T-helper 2 cell treated with Interferon-gamma antibody and Interleukin-4, amounts not matched to agents 100 ng/mL and 5 ng/mL, for 36 hours (primary cell): ENCODE measurements around the gene BDKRB1. TPM values are rescaled to one million over a fixed set of nuclear protein-coding genes. Genes with fewer than 3 reads are reported as not detected.

Experiments used
- intact Hi-C: fragments of 100-400 bp; cut with micrococcal nuclease; formaldehyde crosslinking; loops from one replicate; pipeline ENCODE4 v1.15.1; 2023
- total RNA-seq: library from RNA; stranded (reverse); gene quantifications from 2 replicates; pipeline ENCODE4 v1.2.3, GENCODE V29; 2022

Gene BDKRB1
- total RNA-seq, result not detected in 2 replicates

DNA sequence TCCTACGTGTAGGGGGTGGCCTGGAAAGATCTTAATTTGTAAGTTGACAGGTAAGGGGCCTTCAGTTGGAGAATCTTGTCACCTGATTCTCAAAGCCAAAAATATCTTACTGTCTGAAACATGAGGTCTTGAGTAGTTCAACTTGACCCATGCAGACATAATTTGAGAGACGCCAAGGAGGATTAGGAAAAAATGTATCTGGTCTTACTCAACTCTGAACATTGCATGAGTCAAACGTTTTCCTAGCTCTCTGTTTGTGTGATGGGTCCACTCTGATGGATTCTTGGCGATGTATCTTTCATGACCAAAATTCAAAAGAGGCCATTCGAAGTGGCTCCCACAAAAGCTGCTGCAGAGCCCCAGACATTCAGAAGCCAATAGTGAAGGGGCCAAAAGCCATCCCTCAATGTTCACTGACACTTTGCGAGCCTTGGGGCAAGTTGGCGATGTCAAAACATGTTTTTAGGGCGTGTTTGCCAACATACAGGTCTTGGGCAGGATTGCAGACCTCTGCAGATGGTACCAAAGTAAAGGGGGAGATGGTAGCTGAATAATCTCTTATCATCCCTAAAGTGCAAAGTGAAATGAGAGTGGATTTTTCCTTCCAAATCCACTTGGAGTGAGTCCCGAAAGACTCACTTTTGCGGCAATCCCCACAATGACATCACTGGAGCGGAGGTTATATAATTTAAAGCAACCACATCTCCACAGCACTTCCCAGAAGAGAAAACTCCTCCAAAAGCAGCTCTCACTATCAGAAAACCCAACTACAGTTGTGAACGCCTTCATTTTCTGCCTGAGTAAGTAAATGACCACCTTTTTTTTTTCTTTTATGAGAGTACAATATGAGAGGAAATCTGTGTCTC is at the start of gene BDKRB1:
TSS of gene BDKRB1 (plus strand) at position 710 of the 866 bp plus-strand sequence. CDS start 7,473 bp downstream, outside the sequence.
- intact Hi-C loops, result no loop called here

DNA sequence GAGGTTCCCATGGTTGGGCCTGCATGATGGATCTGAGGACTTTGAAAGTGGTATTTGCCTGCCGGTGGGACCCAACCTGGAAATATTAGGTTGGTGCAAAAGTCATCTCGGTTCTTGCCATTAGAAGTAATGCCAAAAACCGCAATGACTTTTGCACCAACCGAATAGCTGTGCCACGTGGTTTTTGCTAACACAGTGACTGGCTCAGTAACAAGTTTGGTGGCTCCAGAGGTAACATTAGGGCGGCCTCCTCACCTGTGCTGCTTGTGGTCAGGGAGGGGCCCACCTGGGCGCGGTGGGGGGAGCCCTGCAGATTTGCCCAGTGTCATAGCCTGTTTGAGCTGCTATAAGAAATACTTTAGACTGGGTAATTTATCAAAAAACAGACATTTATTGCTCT is 49.5 kb upstream of the BDKRB1 start:
- intact Hi-C loops, result no loop called here

DNA sequence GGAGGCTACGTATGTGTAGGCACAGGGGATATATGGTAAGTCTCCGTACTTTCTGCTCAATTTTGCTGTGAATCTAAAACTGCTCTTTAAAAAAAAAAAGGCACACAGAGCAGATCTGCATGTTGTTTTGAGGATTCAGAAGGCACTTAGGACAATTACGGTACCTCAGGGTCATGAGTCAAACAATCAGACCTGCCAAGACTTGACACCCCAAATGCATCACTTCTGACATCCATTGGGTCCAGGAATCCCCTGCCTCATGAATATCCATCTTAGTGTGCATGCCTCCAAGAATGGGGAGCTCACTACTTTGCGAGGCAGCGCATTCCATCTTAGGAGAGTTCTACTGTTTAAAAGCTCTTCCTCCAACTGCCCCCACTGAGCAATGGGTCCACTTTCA is 48.3 kb upstream of the BDKRB1 start:
- intact Hi-C loops, result no loop called here

DNA sequence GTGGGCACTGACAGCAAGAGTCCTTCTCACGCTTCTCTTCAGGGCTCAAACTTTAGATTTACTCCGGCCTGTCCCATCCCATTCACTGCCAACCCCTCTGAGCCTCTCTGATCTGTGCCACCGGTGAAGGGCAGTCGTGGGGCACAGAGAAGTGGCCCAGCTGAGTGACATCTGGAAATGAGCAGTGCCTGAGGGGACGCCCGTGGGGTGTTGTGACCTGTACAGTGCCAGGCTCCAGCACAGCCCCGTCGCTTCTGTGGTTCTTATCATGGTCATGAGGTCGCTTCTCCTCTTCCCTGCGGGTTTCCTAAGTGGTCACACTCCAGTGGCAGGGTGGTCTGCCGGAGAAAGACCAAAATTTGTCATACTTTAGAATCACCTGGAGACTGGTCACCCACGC is 47.3 kb upstream of the BDKRB1 start:
- intact Hi-C loops, result no loop called here

DNA sequence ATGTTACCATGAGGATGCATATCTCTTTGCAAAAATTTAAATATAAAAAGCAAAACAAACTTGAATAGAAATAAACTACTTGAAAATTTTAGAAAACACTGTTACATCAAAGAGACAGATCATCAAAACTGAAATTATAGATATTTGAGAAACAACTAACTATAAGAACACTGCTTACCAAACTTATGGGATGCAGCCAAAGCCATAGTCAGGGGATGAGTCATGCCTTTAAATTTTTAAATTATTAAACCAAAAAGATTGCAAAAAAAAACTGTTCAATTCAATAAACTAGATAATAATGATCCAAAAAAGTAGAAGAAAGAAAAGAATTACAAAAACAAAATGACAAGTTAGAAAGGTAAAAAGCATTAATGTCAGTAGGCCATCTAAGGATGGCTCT is 43.9 kb upstream of the BDKRB1 start:
- intact Hi-C loops, result no loop called here

DNA sequence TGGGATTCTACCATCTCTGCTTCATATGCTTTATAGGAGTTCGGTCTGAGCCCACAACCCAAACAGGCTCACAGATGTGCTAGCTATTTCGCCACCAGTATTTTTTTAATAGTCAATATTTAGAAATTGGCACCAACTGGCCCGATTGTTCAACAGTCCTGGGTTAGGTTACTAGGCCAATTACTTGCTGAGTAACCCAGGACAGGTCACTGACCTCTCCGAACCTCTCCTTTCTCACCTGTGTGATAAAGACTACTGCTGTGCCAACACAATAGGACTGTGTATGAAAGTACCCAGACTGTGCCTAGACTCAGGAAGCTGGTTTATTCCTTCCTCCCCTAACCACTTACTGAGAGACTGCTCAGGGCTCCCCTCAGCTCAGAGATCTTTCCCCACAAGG is 43.1 kb upstream of the BDKRB1 start:
- intact Hi-C loops, result no loop called here

DNA sequence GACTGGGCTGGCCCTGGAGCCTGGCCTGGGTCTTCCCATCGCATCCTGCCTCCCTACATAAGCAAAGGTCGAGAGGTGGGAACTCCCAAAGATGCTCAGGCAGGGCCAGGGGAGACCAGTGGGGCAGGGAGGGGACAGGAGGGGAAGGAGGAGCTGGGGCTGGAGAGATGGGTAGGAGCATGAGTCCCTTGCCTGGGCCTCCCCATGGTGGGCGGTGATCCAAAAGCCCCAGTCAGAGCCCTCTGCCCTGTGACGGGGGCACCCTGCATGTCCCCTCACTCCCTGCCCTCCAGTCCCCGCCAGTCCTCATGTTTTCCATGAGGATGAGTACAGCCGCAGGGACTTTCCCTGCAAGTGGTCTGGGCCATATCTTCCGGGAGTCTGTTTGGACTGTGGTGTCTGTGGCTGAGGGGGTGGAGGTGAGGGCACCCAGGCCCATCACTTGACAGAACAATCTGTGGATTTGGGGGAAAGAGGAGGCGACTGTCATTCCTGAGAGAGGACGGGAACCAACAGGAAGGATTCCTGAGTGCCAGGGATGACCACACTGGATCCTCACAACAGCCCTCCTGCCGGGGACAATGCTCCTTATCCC is 42.0 kb upstream of the BDKRB1 start:
- intact Hi-C loops, result no loop called here

DNA sequence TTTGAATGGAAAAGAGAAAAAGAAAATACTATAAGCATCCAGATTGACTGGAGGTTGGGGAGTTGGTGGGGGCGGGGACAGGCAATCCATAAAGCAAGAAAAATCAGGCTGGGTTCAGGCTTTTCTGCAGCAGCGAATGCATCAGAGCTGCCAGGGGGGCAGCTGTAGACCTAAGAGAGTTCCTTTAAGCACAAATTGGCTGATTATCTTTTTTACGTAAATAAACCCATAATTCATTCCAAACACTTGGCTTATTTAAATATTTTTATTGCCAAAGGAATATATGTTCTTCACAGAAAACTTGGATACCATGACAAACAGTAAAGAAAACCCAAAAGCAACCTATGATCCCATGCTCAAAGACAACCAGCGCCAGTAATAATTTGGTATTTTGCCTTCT is 41.2 kb upstream of the BDKRB1 start:
- intact Hi-C loops, result no loop called here

DNA sequence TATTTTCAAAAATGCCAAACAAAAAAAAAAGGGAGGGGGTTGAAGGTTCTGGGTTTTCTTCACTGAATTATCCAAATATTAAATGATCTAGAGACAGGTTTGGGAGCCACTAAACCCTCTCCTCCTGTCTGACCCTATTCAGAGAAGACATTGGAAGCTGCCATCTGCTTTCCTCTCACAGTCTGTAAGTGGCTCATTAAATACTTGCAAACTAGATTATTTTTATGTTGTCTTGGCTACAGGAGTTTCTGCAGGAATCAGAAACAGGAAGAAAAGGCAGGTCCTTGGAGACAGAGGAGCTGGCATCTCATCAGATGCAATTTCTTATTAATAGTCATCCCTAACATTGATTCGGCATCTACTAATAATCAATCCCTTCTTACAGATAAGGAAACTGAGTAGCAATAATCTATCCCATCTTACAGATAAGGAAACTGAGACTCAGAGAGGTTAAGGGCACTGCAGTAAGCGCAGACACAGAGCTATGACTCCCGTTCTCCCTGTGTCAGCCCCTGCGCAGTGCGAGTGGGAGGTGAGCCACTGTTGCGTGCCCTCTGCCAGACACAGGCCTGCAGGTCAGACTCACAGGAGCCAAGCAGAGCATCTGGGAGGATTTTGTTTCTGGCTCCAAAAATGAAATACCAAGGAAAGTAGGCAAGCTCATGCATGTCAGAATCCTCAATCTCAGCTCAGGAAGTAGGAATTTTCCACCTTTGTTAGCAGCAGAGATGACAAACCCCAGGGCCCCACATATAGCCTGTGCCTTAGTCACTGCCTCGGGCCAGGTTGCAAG is 40.4 kb upstream of the BDKRB1 start:
- intact Hi-C loops, result no loop called here

DNA sequence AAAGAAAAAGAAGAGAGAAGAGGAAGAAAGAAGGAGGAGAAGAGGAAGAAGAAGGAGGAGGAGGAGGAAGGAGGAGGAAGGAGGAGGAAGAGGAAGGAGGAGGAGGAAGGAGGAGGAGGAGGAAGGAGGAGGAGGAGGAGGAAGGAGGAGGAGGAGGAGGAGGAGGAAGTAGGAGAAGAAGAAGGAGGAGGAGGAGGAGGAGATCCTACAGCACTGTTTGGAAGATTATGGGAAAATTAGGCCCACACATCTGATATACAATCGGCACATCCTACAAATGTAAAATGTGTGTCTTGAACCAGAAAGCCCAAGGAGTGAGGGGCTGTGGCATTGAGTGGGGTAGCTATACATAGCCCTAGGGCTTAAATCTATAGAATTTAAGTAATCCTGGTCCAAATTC is 39.4 kb upstream of the BDKRB1 start:
- intact Hi-C loops, result no loop called here

DNA sequence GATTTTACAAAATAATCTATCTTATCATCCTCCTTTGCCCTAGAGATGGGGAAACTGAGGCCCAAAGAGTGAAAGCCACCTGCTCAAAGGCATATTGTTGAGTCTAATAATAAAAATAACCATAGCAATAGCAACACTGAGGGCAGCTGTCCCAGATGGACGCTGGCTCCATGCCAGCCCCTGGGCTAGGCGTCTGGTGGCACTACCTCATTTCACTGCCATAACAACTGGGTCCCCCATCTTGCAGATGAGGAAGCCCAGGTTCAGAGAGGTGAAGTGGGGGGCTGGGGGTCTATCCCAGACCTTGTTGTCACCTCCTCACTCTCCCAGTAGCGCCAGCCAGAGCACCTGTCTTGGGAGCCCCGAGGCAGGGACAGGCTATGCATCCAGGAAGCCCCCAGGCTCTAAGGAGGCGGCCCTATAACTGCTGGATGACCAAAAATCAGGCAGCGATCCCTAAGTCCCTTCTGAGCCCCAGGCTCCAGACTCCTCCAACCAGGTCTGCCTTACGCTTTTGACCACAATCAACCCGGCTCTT is 38.6 kb upstream of the BDKRB1 start:
- intact Hi-C loops, result no loop called here

DNA sequence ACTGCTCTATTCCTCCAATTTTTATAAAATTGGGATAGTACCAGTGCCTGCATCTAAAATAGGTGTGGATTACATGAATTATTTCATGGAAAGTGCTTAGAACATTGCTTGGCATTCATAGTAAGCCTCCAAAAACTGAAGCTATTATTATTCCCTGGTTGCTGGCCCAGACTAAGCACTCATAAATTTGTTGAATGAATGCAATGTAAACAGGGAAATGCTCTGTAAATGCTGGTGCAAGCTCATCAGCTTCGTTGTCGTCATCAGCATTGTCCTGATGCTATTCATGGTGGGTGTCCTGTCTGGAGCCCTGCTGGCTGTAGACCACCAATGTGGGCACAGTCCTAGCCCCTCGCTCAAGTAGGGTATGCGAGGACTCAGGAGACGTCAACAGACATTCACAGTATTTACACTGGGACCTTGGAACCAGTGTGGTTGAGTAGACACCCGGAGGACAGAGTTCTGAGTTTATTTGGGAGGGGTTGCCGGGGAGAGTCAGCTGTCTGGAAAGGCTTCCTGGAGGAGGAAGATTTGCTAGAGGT is 34.8 kb upstream of the BDKRB1 start:
- intact Hi-C loops, result no loop called here

DNA sequence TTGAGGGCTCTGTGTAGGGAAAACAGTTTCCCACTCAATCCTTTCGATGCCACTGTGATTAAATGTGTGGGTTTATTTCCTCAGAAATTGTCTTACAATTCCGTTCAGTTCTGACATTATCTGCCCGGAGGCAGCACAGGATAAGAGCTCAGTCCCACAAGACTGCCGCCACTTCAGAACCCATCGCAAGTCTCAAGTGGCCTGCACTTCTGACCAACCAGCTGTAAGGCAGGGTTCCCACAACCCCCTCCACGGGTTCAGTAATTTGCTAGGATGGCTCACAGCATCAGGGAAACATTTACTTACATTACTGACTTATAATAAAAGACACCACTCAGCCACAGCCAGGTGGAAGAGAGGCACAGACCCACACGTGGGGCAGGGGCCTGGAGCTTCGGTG is 34.2 kb upstream of the BDKRB1 start:
- intact Hi-C loops, result no loop called here

DNA sequence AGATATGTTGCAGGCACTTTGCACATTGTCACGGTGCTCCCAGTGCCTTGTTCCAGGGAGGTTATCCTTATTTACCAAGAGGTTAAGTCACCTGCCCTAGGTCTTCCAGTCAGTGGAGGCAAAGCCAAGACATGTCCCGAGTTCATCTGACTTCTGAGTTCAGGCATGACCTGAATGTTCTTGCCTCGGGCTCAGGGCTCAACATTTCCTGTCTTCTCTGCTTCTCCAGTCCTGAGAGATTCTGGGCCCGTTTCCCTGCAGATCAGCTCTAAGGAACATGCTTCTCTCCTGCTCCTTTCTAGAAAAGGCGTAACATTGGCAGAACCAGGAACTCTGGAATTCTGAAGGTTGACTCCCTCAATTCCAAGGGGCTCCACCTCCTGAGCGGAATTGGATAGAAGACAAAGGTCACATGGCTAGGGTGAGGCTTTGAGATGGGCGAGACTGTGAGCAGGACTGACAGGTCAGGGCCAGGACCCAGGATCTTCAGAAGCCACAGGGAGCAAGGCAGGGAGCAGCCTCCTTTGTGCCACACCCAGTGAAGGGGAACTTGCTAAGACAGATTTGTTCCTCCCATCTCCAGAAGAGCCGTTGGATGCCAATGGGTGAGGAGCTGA is 31.4 kb upstream of the BDKRB1 start:
- intact Hi-C loops, result no loop called here

DNA sequence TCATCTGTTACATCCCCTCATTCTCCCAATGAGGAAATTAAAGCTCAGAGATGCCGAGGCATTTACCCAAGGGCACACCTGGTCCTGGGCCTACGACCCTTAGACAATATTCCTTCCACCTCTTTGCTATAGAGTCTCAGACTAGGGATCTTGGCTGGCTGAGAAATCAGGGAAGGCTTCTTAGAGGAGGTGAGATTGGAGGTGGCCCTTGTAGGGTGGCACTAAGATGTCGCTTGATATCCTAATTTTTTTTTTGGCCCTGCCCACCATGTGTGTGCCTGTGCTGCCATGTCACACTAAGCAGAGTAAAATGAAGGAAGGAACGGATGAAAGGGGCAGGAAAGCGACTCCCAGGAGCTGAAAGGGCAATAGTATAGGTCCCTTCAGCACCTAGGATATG is 30.8 kb upstream of the BDKRB1 start:
- intact Hi-C loops, result no loop called here

DNA sequence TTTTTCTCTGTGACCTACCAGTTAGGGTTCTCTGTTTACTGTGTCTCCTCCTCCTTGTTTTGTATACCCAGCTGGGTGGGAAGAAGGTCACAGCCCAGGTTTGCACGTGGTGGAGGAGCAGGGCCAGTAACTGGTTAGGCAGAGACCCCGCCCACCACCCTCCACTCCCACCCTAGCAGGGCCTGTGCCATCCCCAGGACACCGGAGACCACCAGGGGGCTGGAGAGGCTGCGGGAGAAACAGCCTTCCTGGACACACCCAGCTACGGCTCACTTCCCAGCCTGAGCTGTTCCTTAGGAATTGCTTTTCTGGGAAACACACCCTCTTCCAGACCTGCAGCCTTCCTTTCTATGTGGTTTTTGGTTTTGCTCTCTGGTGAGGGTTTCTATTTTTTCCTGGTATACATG is 30.3 kb upstream of the BDKRB1 start:
- intact Hi-C loops, result no loop called here

DNA sequence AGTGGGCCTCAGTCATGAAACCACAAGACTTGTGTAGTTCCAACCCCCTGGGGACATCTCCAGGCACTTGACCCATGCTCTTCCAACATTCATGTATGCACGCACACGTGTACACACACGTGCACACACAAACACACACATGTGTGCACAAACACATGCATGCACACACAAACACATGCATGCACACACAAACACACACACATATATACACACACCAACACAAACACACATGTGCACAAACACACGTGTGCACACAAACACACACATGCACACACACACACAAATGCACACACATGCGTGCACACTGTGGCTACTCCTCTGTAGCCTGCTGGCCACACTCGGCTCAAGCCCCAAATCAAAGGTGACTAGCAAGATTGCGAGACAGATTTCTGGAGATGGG is 28.6 kb upstream of the BDKRB1 start:
- intact Hi-C loops, result no loop called here

DNA sequence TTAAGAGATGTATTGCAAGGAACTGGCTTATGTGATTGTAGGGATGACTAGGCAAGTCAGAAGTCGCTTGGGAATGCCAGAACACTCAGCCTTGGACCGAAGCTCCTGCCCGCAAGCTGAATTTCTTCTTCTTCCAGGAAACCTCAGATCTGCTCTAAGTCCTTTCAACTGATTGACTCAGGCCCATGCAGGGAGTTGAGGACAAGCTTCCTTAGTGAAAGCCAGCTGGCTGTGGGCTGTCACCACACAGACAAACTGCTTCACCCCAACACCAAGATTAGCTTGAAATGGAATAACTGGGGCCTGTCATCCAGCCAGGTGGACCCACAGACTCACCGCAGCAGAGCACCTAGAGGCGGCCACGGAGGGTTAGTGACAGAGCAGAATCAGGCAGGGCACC is 26.7 kb upstream of the BDKRB1 start:
- intact Hi-C loops, result no loop called here

DNA sequence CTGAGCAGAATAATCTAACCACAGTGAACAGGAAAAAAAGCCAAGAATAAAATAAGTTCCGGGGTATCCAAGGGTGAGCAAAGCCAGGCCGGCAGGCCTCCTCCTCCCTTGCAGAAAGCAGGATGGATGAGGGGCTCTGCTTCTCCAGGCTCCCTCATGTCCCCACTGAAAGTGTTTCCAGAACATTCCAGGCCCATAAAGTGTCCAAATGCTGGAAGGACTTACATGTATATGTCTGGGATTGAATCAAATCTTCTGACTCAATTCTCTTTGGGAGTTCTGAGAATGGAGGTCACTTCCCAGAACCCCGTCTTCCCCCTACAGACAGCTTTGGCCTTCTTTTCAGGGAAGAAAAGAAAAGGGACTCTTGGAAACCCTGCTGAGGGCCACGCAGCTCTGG is 25.0 kb upstream of the BDKRB1 start:
- intact Hi-C loops, result no loop called here

DNA sequence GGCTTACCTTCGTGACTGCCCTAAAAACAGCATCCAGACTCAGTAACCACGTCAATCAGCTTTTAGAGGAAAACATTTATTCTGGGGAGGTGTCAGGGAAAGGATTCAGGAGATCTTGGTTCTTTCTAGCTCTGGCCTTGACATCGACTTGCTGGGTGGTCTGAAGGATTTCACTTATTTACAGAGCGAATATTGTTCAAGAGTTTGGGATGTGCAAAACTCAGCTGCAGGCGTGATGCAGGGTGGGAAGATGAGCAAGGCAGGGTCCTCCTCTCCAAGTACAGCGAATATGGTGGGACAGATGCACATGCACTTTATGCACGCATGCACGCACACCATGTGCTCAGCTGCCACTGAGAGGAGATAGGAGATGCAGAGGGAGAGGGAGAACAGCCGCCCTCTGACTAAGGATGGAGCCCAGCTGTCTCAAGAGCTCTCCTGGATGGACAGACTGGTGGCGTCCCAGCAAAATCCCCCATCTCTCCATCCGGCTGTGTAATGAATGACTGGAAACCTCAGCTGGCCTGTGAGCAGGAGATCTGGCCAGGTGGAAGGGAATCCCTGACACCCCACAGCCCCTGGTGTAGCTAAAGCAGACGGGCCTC is 24.4 kb upstream of the BDKRB1 start:
- intact Hi-C loops, result no loop called here

DNA sequence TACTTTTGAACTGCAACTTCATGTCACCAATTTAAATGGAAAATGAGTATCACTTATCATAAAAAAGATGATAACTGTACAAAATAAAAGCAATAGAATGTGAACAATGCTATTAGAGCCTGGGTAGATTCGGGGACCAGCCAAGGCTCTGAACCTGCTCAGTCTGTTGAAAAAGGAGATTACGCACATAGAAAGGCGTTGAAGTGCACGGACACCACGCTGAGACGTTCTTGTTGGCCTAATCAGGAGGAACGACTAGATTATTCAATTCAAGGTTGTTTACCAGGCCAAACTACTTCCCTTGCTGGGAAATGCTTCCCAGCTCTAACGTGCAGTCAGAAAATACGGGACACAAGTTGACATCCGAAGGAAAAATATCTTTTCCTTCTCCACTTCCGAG is 23.5 kb upstream of the BDKRB1 start:
- intact Hi-C loops, result no loop called here
